Measurements from ENCODE around the gene SELENOO. TPM values are rescaled to one million over a fixed set of nuclear protein-coding genes. Genes with fewer than 3 reads are reported as not detected.

Gene SELENOO
- total and polyA plus RNA-seq, 2 experiments from 2014 or later = 29.8 to 54.5 TPM

DNA sequence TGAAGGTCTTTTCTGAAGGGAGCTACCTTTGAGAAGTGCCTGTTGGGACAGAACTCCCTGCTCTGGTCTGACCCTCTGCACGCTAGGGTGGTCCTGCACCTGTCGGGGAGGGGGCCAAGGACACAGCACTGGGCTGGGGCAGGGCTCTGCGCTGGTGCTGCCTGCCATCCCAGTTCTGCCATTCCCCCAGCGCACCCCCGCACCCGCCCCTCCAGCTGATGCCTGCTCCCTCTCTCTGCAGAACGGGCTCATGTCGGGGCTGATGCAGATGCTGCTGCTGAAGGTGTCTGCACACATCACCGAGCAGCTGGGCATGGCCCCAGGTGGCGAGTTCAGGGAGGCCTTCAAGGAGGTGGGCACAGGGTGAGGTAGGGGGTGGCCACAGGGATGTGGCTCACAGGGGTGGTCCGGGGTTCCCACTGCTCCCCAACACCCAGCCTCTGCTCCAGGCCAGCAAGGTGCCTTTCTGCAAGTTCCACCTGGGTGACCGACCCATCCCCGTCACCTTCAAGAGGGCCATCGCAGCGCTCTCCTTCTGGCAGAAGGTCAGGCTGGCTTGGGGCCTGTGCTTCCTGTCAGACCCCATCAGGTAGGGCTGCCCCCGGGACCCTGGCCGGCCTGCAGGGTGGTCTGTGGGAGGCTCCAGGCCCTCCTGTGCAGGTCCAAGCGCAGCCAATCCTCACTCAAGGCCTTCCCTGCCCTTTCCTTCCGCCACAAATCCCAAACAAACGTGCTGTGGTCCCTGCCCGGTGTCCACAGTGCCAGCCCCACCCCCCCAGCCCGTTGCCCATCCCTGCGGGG, 3.6 kb upstream of the SELENOO start:
- no peak for DNase-seq (ENCODE audit: low read depth in 1 of 2, low spot score in 1 of 2)
- H3K27me3 ChIP-seq = no peaks in the 10 kb centered on the region
- H3K4me1 ChIP-seq (ENCODE audit: low read depth) = peaks cover 5% of the 10 kb centered on the region
- TF ChIP-seq, protein P1, sequence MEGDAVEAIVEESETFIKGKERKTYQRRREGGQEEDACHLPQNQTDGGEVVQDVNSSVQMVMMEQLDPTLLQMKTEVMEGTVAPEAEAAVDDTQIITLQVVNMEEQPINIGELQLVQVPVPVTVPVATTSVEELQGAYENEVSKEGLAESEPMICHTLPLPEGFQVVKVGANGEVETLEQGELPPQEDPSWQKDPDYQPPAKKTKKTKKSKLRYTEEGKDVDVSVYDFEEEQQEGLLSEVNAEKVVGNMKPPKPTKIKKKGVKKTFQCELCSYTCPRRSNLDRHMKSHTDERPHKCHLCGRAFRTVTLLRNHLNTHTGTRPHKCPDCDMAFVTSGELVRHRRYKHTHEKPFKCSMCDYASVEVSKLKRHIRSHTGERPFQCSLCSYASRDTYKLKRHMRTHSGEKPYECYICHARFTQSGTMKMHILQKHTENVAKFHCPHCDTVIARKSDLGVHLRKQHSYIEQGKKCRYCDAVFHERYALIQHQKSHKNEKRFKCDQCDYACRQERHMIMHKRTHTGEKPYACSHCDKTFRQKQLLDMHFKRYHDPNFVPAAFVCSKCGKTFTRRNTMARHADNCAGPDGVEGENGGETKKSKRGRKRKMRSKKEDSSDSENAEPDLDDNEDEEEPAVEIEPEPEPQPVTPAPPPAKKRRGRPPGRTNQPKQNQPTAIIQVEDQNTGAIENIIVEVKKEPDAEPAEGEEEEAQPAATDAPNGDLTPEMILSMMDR (IDR thresholded peaks at IDR 0.05; ENCODE audit: low read depth, low read length) = no peak
- H3K27ac ChIP-seq = no peak overlapping the region
- no peak overlapping the region for H3K4me3 ChIP-seq
- H3K9me3 ChIP-seq (ENCODE audit: low read depth) = no peaks in the 10 kb centered on the region
- H3K36me3 ChIP-seq = peaks cover 7% of the 10 kb centered on the region

DNA sequence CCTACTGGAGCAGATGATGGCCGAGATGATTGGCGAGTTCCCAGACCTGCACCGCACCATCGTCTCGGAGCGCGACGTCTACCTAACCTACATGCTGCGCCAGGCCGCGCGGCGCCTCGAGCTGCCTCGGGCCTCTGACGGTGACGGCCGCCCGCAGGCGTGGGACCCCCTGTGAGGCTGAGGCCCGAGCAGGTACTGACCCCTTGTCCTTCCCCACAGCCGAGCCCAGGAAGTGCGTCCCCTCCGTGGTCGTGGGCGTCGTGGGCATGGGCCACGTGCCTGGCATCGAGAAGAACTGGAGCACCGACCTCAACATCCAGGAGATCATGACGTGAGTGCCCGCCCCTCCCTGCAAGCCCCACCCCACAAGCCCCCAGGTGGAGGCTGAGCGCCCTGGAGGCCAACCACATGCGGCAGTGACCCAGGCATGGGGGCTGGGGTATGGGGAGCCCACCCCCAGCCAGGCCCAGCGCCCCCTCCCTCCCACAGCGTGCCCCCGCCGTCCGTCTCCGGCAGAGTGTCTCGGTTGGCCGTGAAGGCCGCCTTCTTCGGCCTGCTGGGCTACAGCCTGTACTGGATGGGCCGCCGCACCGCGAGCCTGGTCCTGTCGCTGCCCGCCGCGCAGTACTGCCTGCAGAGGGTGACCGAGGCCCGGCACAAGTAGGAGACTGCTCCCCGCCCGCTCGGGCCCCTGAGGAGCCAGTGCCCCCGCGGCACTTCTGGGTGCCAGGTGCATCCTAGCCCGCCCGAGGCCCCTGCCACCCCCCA, 2.8 kb upstream of the SELENOO start:
- no peak for DNase-seq (ENCODE audit: low read depth in 1 of 2, low spot score in 1 of 2)
- TF ChIP-seq, protein P1 (IDR thresholded peaks at IDR 0.05; ENCODE audit: low read depth, low read length) = no peak
- no peak overlapping the region for H3K4me3 ChIP-seq
- H3K36me3 ChIP-seq = peaks cover 7% of the 10 kb centered on the region
- H3K27ac ChIP-seq = no peak overlapping the region
- no peaks in the 10 kb centered on the region for H3K27me3 ChIP-seq
- no peaks in the 10 kb centered on the region for H3K9me3 ChIP-seq (ENCODE audit: low read depth)
- H3K4me1 ChIP-seq (ENCODE audit: low read depth) = peaks cover 10% of the 10 kb centered on the region

DNA sequence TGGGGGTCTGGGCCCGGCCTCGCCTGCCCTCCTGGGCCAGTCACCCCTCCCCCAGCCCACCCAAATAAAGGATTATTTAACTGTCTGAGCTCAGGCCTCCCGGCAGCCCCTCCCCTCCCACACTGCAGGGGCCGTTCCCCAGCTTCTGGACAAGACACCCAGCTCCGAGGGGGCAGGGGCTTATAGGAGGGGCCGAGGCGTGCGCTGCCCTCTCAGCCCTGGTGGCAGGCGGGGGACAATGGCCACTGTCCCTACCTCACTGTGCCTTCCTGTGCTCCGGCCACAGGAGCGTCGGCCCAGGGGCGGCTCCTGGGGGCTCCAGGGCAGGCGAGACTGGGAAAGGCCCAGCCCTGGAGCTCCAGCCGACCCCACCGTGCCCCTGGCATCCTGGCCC, 2.2 kb upstream of the SELENOO start:
- TF ChIP-seq, protein P1 (IDR thresholded peaks at IDR 0.05; ENCODE audit: low read depth, low read length) = no peak
- Histone ChIP-seq H3K4me1 (ENCODE audit: low read depth) (peaks cover 10% of the 10 kb centered on the region), H3K9me3 (ENCODE audit: low read depth) (no peaks in the 10 kb centered on the region), H3K36me3 (peaks cover 11% of the 10 kb centered on the region), H3K27ac (no peak overlapping the region), H3K4me3 (no peak overlapping the region), H3K27me3 (no peaks in the 10 kb centered on the region)
- DNase-seq (ENCODE audit: low read depth in 1 of 2, low spot score in 1 of 2) = no peak

DNA sequence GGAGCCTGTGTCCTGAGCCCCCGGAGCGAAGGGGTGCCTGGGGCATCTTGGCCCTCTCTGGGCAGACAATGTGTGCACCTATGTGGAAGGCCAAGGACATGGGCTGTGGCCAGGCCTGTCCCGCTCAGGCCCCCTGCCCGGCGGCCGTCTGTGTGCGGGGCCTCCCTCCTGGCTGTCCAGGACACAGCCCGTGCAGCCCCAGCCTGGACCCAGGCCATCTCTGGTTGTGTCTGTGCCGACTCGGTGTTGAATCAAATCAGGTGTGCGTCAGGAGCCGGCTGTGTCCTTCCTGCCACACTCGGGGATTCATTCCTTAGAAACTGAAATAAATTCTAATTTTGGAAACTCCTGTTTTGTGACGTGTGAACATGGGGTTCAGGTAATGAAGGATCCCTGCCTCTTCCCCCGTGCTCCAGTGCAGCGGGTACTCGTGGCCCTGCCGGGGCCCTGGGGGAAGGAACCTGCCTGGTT, 1.5 kb upstream of the SELENOO start:
- no peaks in the 10 kb centered on the region for H3K27me3 ChIP-seq
- no peak for DNase-seq (ENCODE audit: low read depth in 1 of 2, low spot score in 1 of 2)
- H3K9me3 ChIP-seq (ENCODE audit: low read depth) = no peaks in the 10 kb centered on the region
- no peak overlapping the region for H3K4me3 ChIP-seq
- TF ChIP-seq, protein P1 (IDR thresholded peaks at IDR 0.05; ENCODE audit: low read depth, low read length) = no peak
- no peak overlapping the region for H3K27ac ChIP-seq
- H3K36me3 ChIP-seq = peaks cover 12% of the 10 kb centered on the region
- H3K4me1 ChIP-seq (ENCODE audit: low read depth) = peaks cover 10% of the 10 kb centered on the region

DNA sequence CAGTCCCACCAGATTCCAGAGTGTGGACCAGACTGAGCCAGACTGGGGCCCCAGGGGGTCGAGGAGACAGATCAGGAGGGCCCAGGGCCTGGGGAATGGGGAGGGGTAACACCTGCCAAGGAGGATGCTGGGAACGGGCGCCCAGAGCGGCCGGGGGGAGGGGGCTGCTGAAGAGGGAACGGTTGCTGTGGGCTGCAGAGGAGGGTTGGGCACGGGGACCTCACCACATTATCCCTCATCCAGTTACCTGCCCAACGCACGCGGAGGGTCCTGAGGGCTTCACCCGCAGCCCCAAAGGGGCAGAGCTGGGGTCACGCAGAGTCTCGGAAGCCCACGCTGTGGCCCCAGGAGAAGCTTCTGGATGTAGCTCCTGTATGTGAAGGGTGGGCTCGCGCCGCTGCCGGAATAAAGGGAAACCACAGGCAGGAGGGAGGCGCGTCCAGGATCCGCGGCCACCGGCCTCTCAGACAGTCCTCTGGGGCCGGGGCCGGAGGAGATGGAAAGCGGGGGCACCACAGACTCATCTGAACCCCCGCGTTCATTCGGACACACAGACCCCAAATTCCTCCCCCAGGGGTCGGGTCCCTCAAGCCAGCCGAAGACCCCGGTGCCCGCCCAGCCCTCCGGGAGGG, 866 bp upstream of the SELENOO start:
- Histone ChIP-seq H3K4me1 (ENCODE audit: low read depth) (peaks cover 10% of the 10 kb centered on the region), H3K4me3 (peak overlapping the region; percentile 61), H3K27me3 (no peaks in the 10 kb centered on the region), H3K36me3 (peaks cover 17% of the 10 kb centered on the region), H3K9me3 (ENCODE audit: low read depth) (no peaks in the 10 kb centered on the region), H3K27ac (peak overlapping the region; percentile 58)
- TF ChIP-seq, protein P1 (IDR thresholded peaks at IDR 0.05; ENCODE audit: low read depth, low read length) = no peak
- peak in 1 of 2 donors; percentile 44 for DNase-seq (ENCODE audit: low read depth in 1 of 2, low spot score in 1 of 2)
